HG03103 (cell line): ENCODE measurements around the gene COL24A1.
"Not testable (repeated sequence)": the region's sequence is repeated elsewhere in the genome, so short reads cannot be mapped to it uniquely, and the experiment has no call there.

Experiments
- ATAC-seq: cut with Tn5 transposase; IDR thresholded peaks from one replicate; pipeline ENCODE4 v1.9.1; 2021; ENCODE audit warnings: low read depth; ENCODE audit not compliant: unreplicated experiment

The COL24A1 gene

GRCh38 chr1:85911742-85912141 lies 244.8 kb downstream of the COL24A1 start:
- no peak for ATAC-seq

- ATAC-seq = no peak
These were observed 255.7 kb downstream of the COL24A1 start for GRCh38 chr1:85900921-85901320.

GRCh38 chr1:85898861-85899260 lies 257.7 kb downstream of the COL24A1 start:
- ATAC-seq = no peak

GRCh38 chr1:85894651-85895050 lies 261.9 kb downstream of the COL24A1 start:
- ATAC-seq = peak; percentile 63

GRCh38 chr1:85892366-85892765 lies 264.2 kb downstream of the COL24A1 start:
- no peak for ATAC-seq

- ATAC-seq = no peak
These were observed 266.7 kb downstream of the COL24A1 start for GRCh38 chr1:85889870-85890269.

GRCh38 chr1:85888921-85889320 lies 267.7 kb downstream of the COL24A1 start:
- ATAC-seq = no peak

- no peak for ATAC-seq
These were observed 272.1 kb downstream of the COL24A1 start for GRCh38 chr1:85884372-85885035.

GRCh38 chr1:85867189-85867588 lies 289.4 kb downstream of the COL24A1 start:
- no peak for ATAC-seq

- no peak for ATAC-seq
These were observed 291.4 kb downstream of the COL24A1 start for GRCh38 chr1:85865213-85865612.

GRCh38 chr1:85864727-85865126 lies 291.8 kb downstream of the COL24A1 start:
- ATAC-seq = no peak

GRCh38 chr1:85863639-85864038 lies 292.9 kb downstream of the COL24A1 start:
- ATAC-seq = not testable (repeated sequence)

- no peak for ATAC-seq
These were observed 294.1 kb downstream of the COL24A1 start for GRCh38 chr1:85862456-85862855.

- no peak for ATAC-seq
These were observed 298.6 kb downstream of the COL24A1 start for GRCh38 chr1:85857991-85858390.

GRCh38 chr1:85850238-85850637 lies 306.3 kb downstream of the COL24A1 start:
- no peak for ATAC-seq

GRCh38 chr1:85849660-85850059 lies 306.9 kb downstream of the COL24A1 start:
- no peak for ATAC-seq

- ATAC-seq = no peak
These were observed 309.2 kb downstream of the COL24A1 start for GRCh38 chr1:85847356-85847755.

GRCh38 chr1:85846706-85847105 lies 309.9 kb downstream of the COL24A1 start:
- no peak for ATAC-seq

GRCh38 chr1:85839459-85839858 lies 317.1 kb downstream of the COL24A1 start:
- ATAC-seq = no peak

- peak; percentile 92 for ATAC-seq
These were observed 318.3 kb downstream of the COL24A1 start for GRCh38 chr1:85838238-85838637.

- ATAC-seq = no peak
These were observed 319.8 kb downstream of the COL24A1 start for GRCh38 chr1:85836736-85837135.

GRCh38 chr1:85833165-85833564 lies 323.4 kb downstream of the COL24A1 start:
- not testable (repeated sequence) for ATAC-seq

GRCh38 chr1:85830837-85831236 lies 325.7 kb downstream of the COL24A1 start:
- ATAC-seq = no peak
